HepG2 (cell line): ENCODE measurements around the gene CDK17.

ENCODE experiments used
- BHLHE40 ChIP-seq: IDR thresholded peaks from 2 replicates; pipeline ENCODE4 v1.6.1; 2011; ENCODE audit warnings: low read length, improper control_type of control experiment
- CHCHD3 ChIP-seq: sonication (generic); formaldehyde crosslinking; IDR thresholded peaks from 2 replicates; pipeline ENCODE4 v1.8.0; 2022; ENCODE audit warnings: mild to moderate bottlenecking, missing genetic modification reagents, moderate library complexity
- CREB1 ChIP-seq, 2 experiments: fragments of 450-650 bp in 1 of 2; IDR thresholded peaks; 2 replicates each; pipeline ENCODE4 v1.6.1; 2016 to 2017; ENCODE audit warnings: control low read depth in 1 of 2, mild to moderate bottlenecking in 1 of 2, missing compliant biosample characterization in 1 of 2, missing genetic modification characterization in 1 of 2
- GABPB1 ChIP-seq: IDR thresholded peaks from 2 replicates; pipeline ENCODE4 v1.6.1; 2016; ENCODE audit warnings: mild to moderate bottlenecking, missing genetic modification reagents, moderate library complexity, missing compliant biosample characterization
- HOXA7 ChIP-seq: sonication (generic); formaldehyde crosslinking; IDR thresholded peaks from 2 replicates; pipeline ENCODE4 v1.8.1; 2022; ENCODE audit warnings: mild to moderate bottlenecking, missing genetic modification reagents, moderate library complexity
- POLR2A ChIP-seq, 2 experiments: IDR thresholded peaks; 2 replicates each; pipeline ENCODE4 v1.6.1; 2011; ENCODE audit warnings: low read depth in 2 of 2, low read length in 2 of 2, mild to moderate bottlenecking in 1 of 2, moderate library complexity in 1 of 2; ENCODE audit not compliant: insufficient read depth in 1 of 2
- SNAPC2 ChIP-seq: sonication (generic); formaldehyde crosslinking; IDR thresholded peaks from 2 replicates; pipeline ENCODE4 v1.8.1; 2022; ENCODE audit warnings: mild to moderate bottlenecking, missing genetic modification reagents
- YY1 ChIP-seq: IDR thresholded peaks from 2 replicates; pipeline ENCODE4 v1.6.1; 2011; ENCODE audit warnings: low read length, low read depth, moderate library complexity, mild to moderate bottlenecking; ENCODE audit not compliant: insufficient read depth, insufficient replicate concordance
- ZNF558 ChIP-seq: sonication (generic); formaldehyde crosslinking; IDR thresholded peaks from 2 replicates; pipeline ENCODE4 v1.9.0; 2022; ENCODE audit warnings: mild to moderate bottlenecking, missing genetic modification reagents, borderline replicate concordance
- ZNF570 ChIP-seq: sonication (generic); formaldehyde crosslinking; IDR thresholded peaks from 2 replicates; pipeline ENCODE4 v1.4.0; 2020; ENCODE audit warnings: mild to moderate bottlenecking, missing genetic modification reagents, borderline replicate concordance
- TF ChIP-seq, protein P1 (sequence below): sonication (generic); formaldehyde crosslinking; IDR thresholded peaks from 2 replicates; pipeline ENCODE4 v1.8.0; 2022; ENCODE audit warnings: mild to moderate bottlenecking, missing genetic modification reagents, borderline replicate concordance

DNA sequence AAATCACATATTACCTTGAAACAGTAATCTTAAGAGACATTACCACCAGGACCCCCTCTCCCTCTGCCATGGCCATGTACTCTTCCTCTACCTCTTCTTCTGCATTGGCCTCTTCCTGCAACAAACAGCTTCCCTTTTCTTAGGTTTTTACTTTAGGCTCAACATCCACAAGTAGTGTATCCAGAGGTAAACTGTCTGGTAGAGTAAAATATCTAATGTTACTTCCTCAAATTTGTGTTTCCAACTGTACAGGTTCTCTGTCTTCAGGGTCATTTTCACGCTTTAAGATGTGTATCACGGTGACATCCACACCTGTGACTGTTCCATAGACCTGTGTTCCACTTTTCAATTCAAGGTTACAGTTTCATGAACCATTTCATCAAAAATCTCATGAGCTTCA is 13.4 kb downstream of the CDK17 start:
- TF ChIP-seq HOXA7 (CRISPR knock-in tag), result no peak
- no peak for TF ChIP-seq GABPB1 (CRISPR knock-in tag)
- TF ChIP-seq ZNF558 (CRISPR knock-in tag), result no peak
- TF ChIP-seq CREB1 (IDR thresholded peaks at IDR 0.05), result no peak
- no peak for TF ChIP-seq CREB1 (CRISPR knock-in tag; IDR thresholded peaks at IDR 0.05)
- no peak for TF ChIP-seq CHCHD3 (CRISPR knock-in tag)
- no peak for TF ChIP-seq SNAPC2
- no peak for TF ChIP-seq YY1
- TF ChIP-seq, protein P1, sequence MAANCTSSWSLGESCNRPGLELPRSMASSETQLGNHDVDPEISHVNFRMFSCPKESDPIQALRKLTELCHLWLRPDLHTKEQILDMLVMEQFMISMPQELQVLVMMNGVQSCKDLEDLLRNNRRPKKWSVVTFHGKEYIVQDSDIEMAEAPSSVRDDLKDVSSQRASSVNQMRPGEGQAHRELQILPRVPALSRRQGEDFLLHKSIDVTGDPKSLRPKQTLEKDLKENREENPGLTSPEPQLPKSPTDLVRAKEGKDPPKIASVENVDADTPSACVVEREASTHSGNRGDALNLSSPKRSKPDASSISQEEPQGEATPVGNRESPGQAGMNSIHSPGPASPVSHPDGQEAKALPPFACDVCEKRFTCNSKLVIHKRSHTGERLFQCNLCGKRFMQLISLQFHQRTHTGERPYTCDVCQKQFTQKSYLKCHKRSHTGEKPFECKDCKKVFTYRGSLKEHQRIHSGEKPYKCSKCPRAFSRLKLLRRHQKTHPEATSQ (CRISPR knock-in tag), result no peak
- TF ChIP-seq POLR2A (IDR thresholded peaks at IDR 0.05; ENCODE audit: insufficient read depth in 1 of 2, low read depth in 2 of 2, low read length in 2 of 2), result no peak
- no peak for TF ChIP-seq ZNF570 (CRISPR knock-in tag)
- TF ChIP-seq BHLHE40, result no peak
